H9 (cell line): ENCODE data around the gene ACVR1. TPM values are rescaled to one million over a fixed set of nuclear protein-coding genes. Genes with fewer than 3 reads are reported as not detected.

Experiments
- DNase-seq: peaks from one replicate; pipeline ENCODE4 v3.0.0-alpha.2; 2017
- H2AFZ ChIP-seq: one replicate; pipeline ENCODE4 v1.6.1; 2013; ENCODE audit warnings: mild to moderate bottlenecking, low read length, control low read depth, moderate library complexity
- H2AK5ac ChIP-seq: 2 replicates; pipeline ENCODE4 v1.6.1; 2013; ENCODE audit warnings: low read length, control low read depth, mixed read lengths; ENCODE audit not compliant: insufficient read length
- H2BK120ac ChIP-seq: one replicate; pipeline ENCODE4 v1.6.1; 2013; ENCODE audit warnings: low read depth, mild to moderate bottlenecking, low read length, control low read depth, inconsistent platforms; ENCODE audit not compliant: poor library complexity, severe bottlenecking
- H2BK12ac ChIP-seq: 2 replicates; pipeline ENCODE4 v1.6.1; 2013; ENCODE audit warnings: low read length, control low read depth, mixed read lengths, low read depth; ENCODE audit not compliant: insufficient read length
- H2BK15ac ChIP-seq: 2 replicates; pipeline ENCODE4 v1.6.1; 2013; ENCODE audit warnings: low read depth, low read length, control low read depth
- H2BK20ac ChIP-seq: one replicate; pipeline ENCODE4 v1.6.1; 2013; ENCODE audit warnings: low read depth, mild to moderate bottlenecking, low read length, control low read depth, inconsistent platforms; ENCODE audit not compliant: poor library complexity, severe bottlenecking
- H2BK5ac ChIP-seq: 2 replicates; pipeline ENCODE4 v1.6.1; 2013; ENCODE audit warnings: low read length, control low read depth, mixed read lengths; ENCODE audit not compliant: insufficient read length
- H3K14ac ChIP-seq: 2 replicates; pipeline ENCODE4 v1.6.1; 2013; ENCODE audit warnings: low read length, control low read depth; ENCODE audit not compliant: insufficient read depth
- H3K18ac ChIP-seq: 2 replicates; pipeline ENCODE4 v1.6.1; 2013; ENCODE audit warnings: low read depth, mild to moderate bottlenecking, mixed read lengths, low read length, control low read depth; ENCODE audit not compliant: insufficient read length
- H3K23ac ChIP-seq: 2 replicates; pipeline ENCODE4 v1.6.1; 2013; ENCODE audit warnings: low read length, control low read depth, mixed read lengths, low read depth; ENCODE audit not compliant: insufficient read length
- H3K23me2 ChIP-seq: 2 replicates; pipeline ENCODE4 v1.6.1; 2013; ENCODE audit warnings: low read depth, mild to moderate bottlenecking, mixed read lengths, low read length, control low read depth; ENCODE audit not compliant: insufficient read length, poor library complexity, severe bottlenecking
- H3K27ac ChIP-seq: 2 replicates; pipeline ENCODE4 v1.5.1; 2013; ENCODE audit warnings: low read length, control low read depth, mixed read lengths, low read depth; ENCODE audit not compliant: insufficient read length
- H3K27me3 ChIP-seq: 2 replicates; pipeline ENCODE4 v1.6.1; 2013; ENCODE audit warnings: low read length, control low read depth, inconsistent platforms; ENCODE audit not compliant: insufficient read depth
- H3K4ac ChIP-seq: 2 replicates; pipeline ENCODE4 v1.6.1; 2013; ENCODE audit warnings: low read depth, mild to moderate bottlenecking, control low read depth, inconsistent platforms, low read length, moderate library complexity
- H3K4me1 ChIP-seq: 2 replicates; pipeline ENCODE4 v1.6.1; 2013; ENCODE audit warnings: low read length, control low read depth, inconsistent platforms; ENCODE audit not compliant: insufficient read depth
- H3K4me2 ChIP-seq: 2 replicates; pipeline ENCODE4 v1.6.1; 2013; ENCODE audit warnings: low read length, control low read depth, mixed read lengths; ENCODE audit not compliant: insufficient read length, insufficient read depth
- H3K56ac ChIP-seq: 2 replicates; pipeline ENCODE4 v1.6.1; 2013; ENCODE audit warnings: low read depth, mild to moderate bottlenecking, mixed read lengths, low read length, control low read depth; ENCODE audit not compliant: insufficient read length
- H3K79me1 ChIP-seq: 2 replicates; pipeline ENCODE4 v1.6.1; 2013; ENCODE audit warnings: low read depth, mild to moderate bottlenecking, moderate library complexity, low read length, control low read depth, inconsistent platforms; ENCODE audit not compliant: insufficient read depth, poor library complexity, severe bottlenecking
- H3K79me2 ChIP-seq: 2 replicates; pipeline ENCODE4 v1.6.1; 2013; ENCODE audit warnings: low read length, control low read depth, inconsistent platforms; ENCODE audit not compliant: insufficient read depth
- H3K9ac ChIP-seq: 2 replicates; pipeline ENCODE4 v1.6.1; 2013; ENCODE audit warnings: low read length, control low read depth, mixed read lengths; ENCODE audit not compliant: insufficient read length; ENCODE audit errors: extremely low read depth
- H3K9me3 ChIP-seq: one replicate; pipeline ENCODE4 v1.6.1; 2013; ENCODE audit warnings: low read depth, low read length, inconsistent platforms; ENCODE audit not compliant: control insufficient read depth
- H3T11ph ChIP-seq: one replicate; pipeline ENCODE4 v1.6.1; 2013; ENCODE audit warnings: mild to moderate bottlenecking, low read length, control low read depth, inconsistent platforms
- H4K20me1 ChIP-seq: one replicate; pipeline ENCODE4 v1.6.1; 2013; ENCODE audit not compliant: control insufficient read depth, insufficient read length, insufficient read depth
- H4K5ac ChIP-seq: 2 replicates; pipeline ENCODE4 v1.6.1; 2013; ENCODE audit warnings: low read depth, mild to moderate bottlenecking, mixed read lengths, low read length, control low read depth; ENCODE audit not compliant: insufficient read length
- H4K8ac ChIP-seq: replicated peaks from 2 replicates; pipeline ENCODE4 v1.6.1; 2013; ENCODE audit warnings: low read length, control low read depth, mixed read lengths, low read depth; ENCODE audit not compliant: insufficient read length
- H4K91ac ChIP-seq: 2 replicates; pipeline ENCODE4 v1.6.1; 2013; ENCODE audit warnings: low read depth, mild to moderate bottlenecking, moderate library complexity, mixed read lengths, low read length, control low read depth; ENCODE audit not compliant: insufficient read length
- H3K27ac Mint-ChIP-seq, 3 experiments: 2 replicates in 2 of 3; 3 replicates in 1 of 3; pipeline ENCODE4 v1.8.0; 2020 to 2021; ENCODE audit warnings: mixed read lengths in 3 of 3, mild to moderate bottlenecking in 1 of 3, moderate library complexity in 1 of 3
- H3K27me3 Mint-ChIP-seq: 2 replicates; pipeline ENCODE4 v1.8.0; 2021; ENCODE audit warnings: low read depth, mild to moderate bottlenecking, moderate library complexity, mixed read lengths
- H3K36me3 Mint-ChIP-seq, 3 experiments: 2 replicates in 2 of 3; 3 replicates in 1 of 3; pipeline ENCODE4 v1.8.0; 2020 to 2021; ENCODE audit warnings: low read depth in 3 of 3, mixed read lengths in 3 of 3; ENCODE audit not compliant: insufficient read depth in 1 of 3
- H3K4me1 Mint-ChIP-seq, 2 experiments: 2 replicates each; pipeline ENCODE4 v1.8.0; 2020; ENCODE audit warnings: mixed read lengths in 2 of 2
- H3K4me3 Mint-ChIP-seq, 2 experiments: 2 replicates in 1 of 2; 3 replicates in 1 of 2; pipeline ENCODE4 v1.8.0; 2020 to 2021; ENCODE audit warnings: mild to moderate bottlenecking in 2 of 2, mixed read lengths in 2 of 2, moderate library complexity in 1 of 2
- H3K9me3 Mint-ChIP-seq, 2 experiments: 2 replicates in 1 of 2; 3 replicates in 1 of 2; pipeline ENCODE4 v1.8.0; 2020; ENCODE audit warnings: mild to moderate bottlenecking in 2 of 2, mixed read lengths in 2 of 2, moderate library complexity in 1 of 2
- WGBS: extraction: QIAGEN DNeasy Blood & Tissue Kit; methylation state at CpG from one replicate; pipeline ENCODE4 v1.1.7; 2013; ENCODE audit warnings: missing lambda C conversion rate, low lambda C conversion rate, mixed read lengths; ENCODE audit not compliant: insufficient read length; ENCODE audit errors: extremely low coverage; 5-methylcytosine and 5-hydroxymethylcytosine counted together
- total RNA-seq: library from RNA; stranded (reverse); gene quantifications from 2 replicates; pipeline ENCODE4 v1.2.1, GENCODE V29; 2021
- TF ChIP-seq, protein P1 (sequence below): fragments of 200-600 bp; sonication (generic); conservative IDR thresholded peaks from 3 replicates; pipeline ENCODE4 v1.8.0; 2021; ENCODE audit warnings: antibody characterized with exemption, mild to moderate bottlenecking

The ACVR1 gene
- total RNA-seq, 1 experiment from 2014 or later = 21.2 TPM

DNA sequence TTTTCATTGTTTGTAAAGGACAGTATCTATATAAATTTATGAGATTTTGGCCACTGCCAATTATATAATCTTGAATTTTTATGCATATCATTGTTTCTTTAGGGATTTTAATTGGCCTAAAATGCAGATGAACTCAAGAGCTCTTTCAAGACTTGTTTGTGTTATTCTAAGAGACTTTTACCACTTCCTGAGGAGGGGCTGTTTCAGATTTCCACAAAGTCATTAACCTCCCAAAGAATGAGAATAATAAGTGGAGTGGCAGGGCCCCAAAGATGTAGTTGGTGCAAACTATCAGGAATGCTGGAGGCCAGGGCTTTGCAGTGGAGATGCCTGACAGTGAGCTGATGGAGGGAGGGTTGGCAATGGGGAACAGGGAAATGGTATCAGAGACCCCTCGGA, 15.5 kb upstream of the ACVR1 start:
- H4K8ac ChIP-seq = no peak overlapping the region
- peaks cover 43 to 46% of the 10 kb centered on the region in 2 experiments for H3K4me1 Mint-ChIP-seq

More for the DNA sequence above, 15.5 kb upstream of the ACVR1 start:
- Histone ChIP-seq H2BK12ac (no peak overlapping the region), H3K4me2 (peak overlapping the region; percentile 21), H3K14ac (no peak overlapping the region), H4K20me1 (no peaks in the 10 kb centered on the region), H3T11ph (no peak overlapping the region), H2BK120ac (no peak overlapping the region), H3K27me3 (no peaks in the 10 kb centered on the region), H3K9me3 (no peaks in the 10 kb centered on the region), H2AK5ac (no peak overlapping the region), H3K79me2 (no peaks in the 10 kb centered on the region), H4K5ac (no peak overlapping the region), H2BK20ac (no peak overlapping the region), H3K9ac (no peak overlapping the region), H3K79me1 (no peaks in the 10 kb centered on the region), H3K27ac (no peak overlapping the region), H3K18ac (no peak overlapping the region), H2BK15ac (no peak overlapping the region), H3K56ac (no peak overlapping the region), H3K4ac (no peak overlapping the region), H2BK5ac (no peak overlapping the region), H3K23me2 (no peaks in the 10 kb centered on the region), H3K4me1 (peaks cover 3% of the 10 kb centered on the region), H4K91ac (no peak overlapping the region), H2AFZ (no peak overlapping the region), H3K23ac (no peak overlapping the region)
- no peak for DNase-seq
- Mint-ChIP-seq H3K36me3 (no peaks in the 10 kb centered on the region), H3K4me3 (peak overlapping the region in 1 of 2 experiments; percentile 11; a peak in 1 of 5 replicates), H3K27ac (peak overlapping the region; percentile 65 to 91 (median 90); a peak in 6 of 7 replicates), H3K9me3 (no peaks in the 10 kb centered on the region), H3K27me3 (no peaks in the 10 kb centered on the region)
- TF ChIP-seq, protein P1, sequence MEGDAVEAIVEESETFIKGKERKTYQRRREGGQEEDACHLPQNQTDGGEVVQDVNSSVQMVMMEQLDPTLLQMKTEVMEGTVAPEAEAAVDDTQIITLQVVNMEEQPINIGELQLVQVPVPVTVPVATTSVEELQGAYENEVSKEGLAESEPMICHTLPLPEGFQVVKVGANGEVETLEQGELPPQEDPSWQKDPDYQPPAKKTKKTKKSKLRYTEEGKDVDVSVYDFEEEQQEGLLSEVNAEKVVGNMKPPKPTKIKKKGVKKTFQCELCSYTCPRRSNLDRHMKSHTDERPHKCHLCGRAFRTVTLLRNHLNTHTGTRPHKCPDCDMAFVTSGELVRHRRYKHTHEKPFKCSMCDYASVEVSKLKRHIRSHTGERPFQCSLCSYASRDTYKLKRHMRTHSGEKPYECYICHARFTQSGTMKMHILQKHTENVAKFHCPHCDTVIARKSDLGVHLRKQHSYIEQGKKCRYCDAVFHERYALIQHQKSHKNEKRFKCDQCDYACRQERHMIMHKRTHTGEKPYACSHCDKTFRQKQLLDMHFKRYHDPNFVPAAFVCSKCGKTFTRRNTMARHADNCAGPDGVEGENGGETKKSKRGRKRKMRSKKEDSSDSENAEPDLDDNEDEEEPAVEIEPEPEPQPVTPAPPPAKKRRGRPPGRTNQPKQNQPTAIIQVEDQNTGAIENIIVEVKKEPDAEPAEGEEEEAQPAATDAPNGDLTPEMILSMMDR = no peak
- WGBS = no CpG with 5 or more reads among the region's 1 CpG
